Omental fat pad (tissue), 4 donors: ENCODE results near the gene TLR10. TPM values are rescaled to one million over a fixed set of nuclear protein-coding genes. Genes with fewer than 3 reads are reported as not detected.
A peak's percentile ranks its signal among the peaks of the same experiment; 100 is the strongest.
"Not testable (repeated sequence)": the region's sequence is repeated elsewhere in the genome, so short reads cannot be mapped to it uniquely, and the experiment has no call there.

ENCODE experiments used
- ATAC-seq: fragments of 150-250 bp; one replicate; pipeline ENCODE4 v1.9.1; 2016; ENCODE audit warnings: mild to moderate bottlenecking, moderate library complexity; ENCODE audit not compliant: low FRiP score
- DNase-seq: peaks from one replicate; pipeline ENCODE4 v3.0.0-alpha.2; 2019; ENCODE audit warnings: low spot score
- total RNA-seq, 4 donors: library from RNA; depleted of rRNA; stranded (reverse); fragments of >200 nt; gene quantifications; one replicate each; pipeline ENCODE4 v1.1.0, GENCODE V29; 2016
- TF ChIP-seq, protein P1 (sequence below), 3 donors: fragments of 450-650 bp; IDR thresholded peaks; one replicate each; pipeline ENCODE4 v1.5.1; 2016 to 2017; ENCODE audit warnings: antibody characterized with exemption in 3 of 3, mild to moderate bottlenecking in 3 of 3, moderate library complexity in 2 of 3

The TLR10 gene
- total RNA-seq, 4 donors from 2014 or later, result 0.12 to 2.5 (median 0.33) TPM

DNA sequence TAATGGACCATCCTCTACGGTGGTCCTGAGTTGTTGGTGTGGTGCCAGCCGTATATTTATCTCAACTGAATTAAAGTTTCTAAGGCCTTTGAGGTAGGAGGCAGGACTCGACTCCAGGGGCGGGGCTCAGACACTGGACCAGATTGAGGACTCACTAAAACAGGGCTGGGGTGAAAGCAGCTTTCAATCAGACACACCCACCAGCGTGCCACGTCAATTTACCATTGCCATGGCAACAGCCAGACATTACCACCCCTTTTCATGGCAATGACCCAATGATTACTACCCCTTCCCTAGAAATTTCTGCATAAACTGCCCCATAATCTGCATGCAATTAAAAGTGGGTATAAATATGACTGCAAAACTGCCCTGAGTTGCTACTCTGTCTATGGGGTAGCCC lies 28.5 kb upstream of the TLR10 start:
- no peak for DNase-seq
- ATAC-seq, result no peak

DNA sequence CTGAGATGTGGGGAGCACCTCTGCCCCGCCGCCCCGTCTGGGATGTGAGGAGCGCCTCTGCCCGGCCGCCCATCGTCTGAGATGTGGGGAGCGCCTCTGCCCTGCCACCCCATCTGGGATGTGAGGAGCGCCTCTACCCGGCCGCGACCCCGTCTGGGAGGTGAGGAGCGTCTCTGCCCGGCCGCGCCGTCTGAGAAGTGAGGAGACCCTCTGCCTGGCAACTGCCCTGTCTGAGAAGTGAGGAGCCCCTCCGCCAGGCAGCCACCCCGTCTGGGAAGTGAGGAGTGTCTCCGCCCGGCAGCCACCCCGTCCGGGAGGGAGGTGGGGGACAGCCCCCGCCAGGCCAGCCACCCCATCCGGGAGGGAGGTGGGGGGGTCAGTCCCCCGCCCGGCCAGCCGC lies 24.7 kb upstream of the TLR10 start:
- not testable (repeated sequence) for DNase-seq, ATAC-seq

More for the DNA sequence above, 28.5 kb upstream of the TLR10 start:
- TF ChIP-seq, protein P1, sequence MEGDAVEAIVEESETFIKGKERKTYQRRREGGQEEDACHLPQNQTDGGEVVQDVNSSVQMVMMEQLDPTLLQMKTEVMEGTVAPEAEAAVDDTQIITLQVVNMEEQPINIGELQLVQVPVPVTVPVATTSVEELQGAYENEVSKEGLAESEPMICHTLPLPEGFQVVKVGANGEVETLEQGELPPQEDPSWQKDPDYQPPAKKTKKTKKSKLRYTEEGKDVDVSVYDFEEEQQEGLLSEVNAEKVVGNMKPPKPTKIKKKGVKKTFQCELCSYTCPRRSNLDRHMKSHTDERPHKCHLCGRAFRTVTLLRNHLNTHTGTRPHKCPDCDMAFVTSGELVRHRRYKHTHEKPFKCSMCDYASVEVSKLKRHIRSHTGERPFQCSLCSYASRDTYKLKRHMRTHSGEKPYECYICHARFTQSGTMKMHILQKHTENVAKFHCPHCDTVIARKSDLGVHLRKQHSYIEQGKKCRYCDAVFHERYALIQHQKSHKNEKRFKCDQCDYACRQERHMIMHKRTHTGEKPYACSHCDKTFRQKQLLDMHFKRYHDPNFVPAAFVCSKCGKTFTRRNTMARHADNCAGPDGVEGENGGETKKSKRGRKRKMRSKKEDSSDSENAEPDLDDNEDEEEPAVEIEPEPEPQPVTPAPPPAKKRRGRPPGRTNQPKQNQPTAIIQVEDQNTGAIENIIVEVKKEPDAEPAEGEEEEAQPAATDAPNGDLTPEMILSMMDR (IDR thresholded peaks at IDR 0.05), result no peak

DNA sequence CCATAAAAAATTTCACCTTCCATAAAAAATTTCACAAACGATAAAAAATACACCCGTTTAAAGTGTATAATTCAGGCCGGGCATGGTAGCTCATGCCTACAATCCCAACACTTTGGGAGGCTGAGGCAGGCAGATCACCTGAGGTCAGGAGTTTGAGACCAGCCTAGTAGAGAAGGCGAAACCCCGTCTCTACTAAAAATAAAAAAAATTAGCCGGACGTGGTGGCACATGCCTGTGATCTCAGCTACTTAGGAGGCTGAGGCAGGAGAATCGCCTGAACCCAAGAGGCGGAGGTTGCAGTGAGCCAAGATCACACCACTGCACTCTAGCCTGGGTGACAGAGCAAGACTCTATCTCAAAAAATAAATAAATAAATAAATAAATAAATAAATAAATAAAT lies 23.5 kb upstream of the TLR10 start:
- not testable (repeated sequence) for DNase-seq, ATAC-seq

- TF ChIP-seq, protein P1 (IDR thresholded peaks at IDR 0.05), result no peak
- DNase-seq (no peak), ATAC-seq (no peak)
Observed at GRCh38 chr4:38805530-38806145, 22.8 kb upstream of the TLR10 start.

DNA sequence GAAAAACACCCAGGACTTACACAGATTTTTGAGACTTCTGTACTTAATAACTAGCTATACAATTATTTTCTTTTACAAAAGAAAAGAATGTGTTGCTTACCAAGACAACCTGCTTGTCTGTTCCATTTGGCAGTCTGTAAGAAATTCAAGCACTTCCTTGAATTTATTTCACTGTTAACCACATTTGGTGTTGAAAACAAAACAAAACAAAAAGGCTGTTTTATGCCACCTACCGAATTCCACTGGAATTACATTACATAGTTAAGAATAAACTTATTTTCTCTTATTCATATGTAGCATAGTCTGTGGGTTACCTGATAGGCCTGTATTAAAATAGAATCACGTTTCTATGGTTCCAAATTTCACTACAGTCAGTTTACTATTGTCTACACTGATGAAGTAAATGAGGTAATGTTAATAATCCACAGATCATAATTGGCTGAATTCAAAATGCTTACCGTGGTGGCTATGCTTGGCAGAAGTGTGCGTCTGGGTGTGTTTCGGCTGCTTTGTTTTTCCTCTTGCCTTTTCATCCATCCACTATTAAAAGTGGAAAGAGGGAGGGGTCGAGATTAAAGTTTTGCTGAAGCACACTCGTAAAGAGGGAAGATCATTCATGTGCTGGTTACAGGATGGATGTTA lies 22.0 kb upstream of the TLR10 start, which contains the start of gene TLR1:
Gene TLR1, minus strand, starts transcription at position 138 of the 642 bp plus-strand sequence. CDS start 5,960 bp downstream, outside the sequence.
- TF ChIP-seq, protein P1 (IDR thresholded peaks at IDR 0.05), result no peak

GRCh38 chr4:38803833-38804653 lies 21.3 kb upstream of the TLR10 start:
- ATAC-seq (peak; percentile 54), DNase-seq (no peak)
- TF ChIP-seq, protein P1 (IDR thresholded peaks at IDR 0.05), result no peak

More for the DNA sequence above, 22.0 kb upstream of the TLR10 start, which contains the start of gene TLR1:
- ATAC-seq (peak; percentile 77), DNase-seq (no peak)

DNA sequence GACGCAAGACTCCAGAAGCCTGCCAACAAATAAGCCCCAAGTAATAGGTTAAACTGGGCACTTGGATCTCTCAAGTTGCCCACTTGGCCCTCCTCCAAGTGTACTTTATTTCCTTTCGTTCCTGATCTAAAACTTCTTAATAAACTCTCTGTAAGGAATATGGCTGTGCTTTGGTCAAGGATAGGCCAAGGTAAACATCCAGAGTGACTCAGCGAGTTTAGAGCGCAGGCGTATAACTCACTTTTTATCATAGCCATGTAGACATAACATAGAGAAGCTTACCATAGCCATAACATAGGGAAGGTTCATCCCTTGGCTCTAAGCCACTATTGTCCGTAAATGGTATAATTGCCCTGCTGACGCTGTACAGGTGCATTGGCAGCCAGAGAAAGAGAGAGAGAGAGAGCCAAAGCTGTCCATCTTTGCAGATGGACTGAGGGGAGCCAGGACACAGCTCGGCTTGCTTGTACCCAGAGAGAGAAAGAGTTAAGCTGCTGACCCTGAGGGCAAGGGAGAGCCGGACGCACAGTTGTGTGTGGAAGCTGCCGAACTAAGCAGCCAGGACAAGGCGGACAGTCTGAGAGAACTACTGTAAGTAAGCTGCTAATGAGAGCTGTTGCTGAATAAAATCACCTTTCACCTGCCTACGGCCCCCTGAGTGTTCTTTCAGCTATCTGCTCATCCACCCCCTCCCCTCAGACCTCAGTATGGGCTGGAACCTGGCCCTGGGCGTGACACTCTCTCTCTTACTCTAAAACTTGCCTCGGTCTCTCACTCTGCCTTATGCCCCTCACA lies 20.0 kb upstream of the TLR10 start:
- ATAC-seq, result no peak
- no peak for DNase-seq
- TF ChIP-seq, protein P1 (IDR thresholded peaks at IDR 0.05), result no peak
